HepG2 (cell line): ENCODE measurements around the gene HMG20B. TPM values are rescaled to one million over a fixed set of nuclear protein-coding genes. Genes with fewer than 3 reads are reported as not detected.
A peak's percentile ranks its signal among the peaks of the same experiment; 100 is the strongest.

Source experiments
- FOXM1 ChIP-seq: sonication (generic); formaldehyde crosslinking; IDR thresholded peaks from 2 replicates; pipeline ENCODE4 v1.5.0; 2020; ENCODE audit warnings: missing genetic modification reagents
- IRF9 ChIP-seq: sonication (generic); formaldehyde crosslinking; IDR thresholded peaks from 2 replicates; pipeline ENCODE4 v1.8.0; 2022; ENCODE audit warnings: missing genetic modification reagents, mild to moderate bottlenecking, borderline replicate concordance
- KIAA2018 ChIP-seq: sonication (generic); formaldehyde crosslinking; IDR thresholded peaks from 2 replicates; pipeline ENCODE4 v1.5.0; 2020; ENCODE audit warnings: mild to moderate bottlenecking, missing genetic modification reagents, borderline replicate concordance
- KLF6 ChIP-seq: IDR thresholded peaks from 2 replicates; pipeline ENCODE4 v1.8.0; 2016; ENCODE audit warnings: missing biosample characterization, missing genetic modification reagents
- MAF1 ChIP-seq: sonication (generic); formaldehyde crosslinking; IDR thresholded peaks from 2 replicates; pipeline ENCODE4 v1.5.0; 2020; ENCODE audit warnings: missing genetic modification reagents, borderline replicate concordance
- MYC ChIP-seq: sonication (generic); formaldehyde crosslinking; IDR thresholded peaks from 2 replicates; pipeline ENCODE4 v1.9.0; 2021; ENCODE audit warnings: missing genetic modification reagents, borderline replicate concordance
- RBFOX2 ChIP-seq: fragments of 200-400 bp; formaldehyde crosslinking; IDR thresholded peaks from 2 replicates; pipeline ENCODE4 v1.6.1; 2017; ENCODE audit warnings: low read depth, mild to moderate bottlenecking, low read length
- SRSF1 ChIP-seq: fragments of 200-400 bp; formaldehyde crosslinking; optimal IDR thresholded peaks from 2 replicates; pipeline ENCODE3; 2017; ENCODE audit warnings: mild to moderate bottlenecking, low read depth, low read length, moderate library complexity
- TAF1 ChIP-seq: sonication (generic); formaldehyde crosslinking; IDR thresholded peaks from 2 replicates; pipeline ENCODE4 v1.4.0; 2020; ENCODE audit warnings: missing genetic modification reagents
- THAP9 ChIP-seq: sonication (generic); formaldehyde crosslinking; IDR thresholded peaks from 2 replicates; pipeline ENCODE4; 2020; ENCODE audit warnings: missing genetic modification reagents, mild to moderate bottlenecking, borderline replicate concordance
- ZFYVE20 ChIP-seq: sonication (generic); formaldehyde crosslinking; IDR thresholded peaks from 2 replicates; pipeline ENCODE4 v1.8.0; 2023; ENCODE audit warnings: low read depth, mild to moderate bottlenecking, moderate library complexity, missing genetic modification reagents, borderline replicate concordance
- ZNF121 ChIP-seq: sonication (generic); formaldehyde crosslinking; IDR thresholded peaks from 2 replicates; pipeline ENCODE4 v1.5.0; 2020; ENCODE audit warnings: mild to moderate bottlenecking, missing genetic modification reagents
- ZNF263 ChIP-seq: sonication (generic); formaldehyde crosslinking; IDR thresholded peaks from 2 replicates; pipeline ENCODE4 v1.4.0; 2020; ENCODE audit warnings: missing genetic modification reagents
- ZNF546 ChIP-seq: sonication (generic); formaldehyde crosslinking; conservative IDR thresholded peaks from 2 replicates; pipeline ENCODE4 v1.8.1; 2023; ENCODE audit warnings: mild to moderate bottlenecking, missing genetic modification reagents
- ZNF576 ChIP-seq: sonication (generic); formaldehyde crosslinking; IDR thresholded peaks from 2 replicates; pipeline ENCODE4 v1.4.0; 2020; ENCODE audit warnings: mild to moderate bottlenecking, missing genetic modification reagents
- ZNF776 ChIP-seq: sonication (generic); formaldehyde crosslinking; IDR thresholded peaks from 2 replicates; pipeline ENCODE4 v1.4.0; 2020; ENCODE audit warnings: mild to moderate bottlenecking, missing genetic modification reagents
- ZNF891 ChIP-seq: sonication (generic); formaldehyde crosslinking; IDR thresholded peaks from 2 replicates; pipeline ENCODE4 v1.5.0; 2020; ENCODE audit warnings: mild to moderate bottlenecking, missing genetic modification reagents
- polyA plus RNA-seq, 8 experiments: library from polyadenylated mRNA; depleted of rRNA in 3 of 8; stranded (reverse) in 7 of 8; unstranded in 1 of 8; fragments of >200 nt; fragmentation: Illumina TruSeq in 4 of 8; extraction: Trizol in 4 of 8; gene quantifications; 2 replicates each; pipeline versions ENCODE4 v1.2.1 to v1.2.3, GENCODE V29; 2011 to 2016; ENCODE audit warnings: low read depth in 4 of 8, missing spikeins in 1 of 8, mixed read lengths in 1 of 8; ENCODE audit not compliant: insufficient read depth in 1 of 8
- total RNA-seq, 5 experiments: library from RNA; depleted of rRNA; stranded (reverse); fragments of >200 nt; fragmentation: Illumina TruSeq; extraction: Trizol; gene quantifications; 2 replicates each; pipeline ENCODE4 v1.2.3, GENCODE V29; 2016; ENCODE audit warnings: low read depth in 1 of 5

HMG20B gene
- total and polyA plus RNA-seq, 2 of the 13 experiments (the other 11 are each of a cell fraction or from before 2014, with no cell fraction given): 23.9 to 29.2 TPM

- TF ChIP-seq ZNF891 (CRISPR knock-in tag): 0 out of 2 replicates have a peak, but pooled peaks have one; percentile 18
- TF ChIP-seq MAF1 (CRISPR knock-in tag): no peak
- no peak for TF ChIP-seq ZNF576 (CRISPR knock-in tag)
- peak; percentile 98 for TF ChIP-seq ZNF121 (CRISPR knock-in tag)
- no peak for TF ChIP-seq KLF6 (CRISPR knock-in tag)
- TF ChIP-seq MYC (CRISPR knock-in tag): peak; percentile 21; the same call in 1 of the 2 replicates
- no peak for TF ChIP-seq KIAA2018 (CRISPR knock-in tag)
- TF ChIP-seq RBFOX2: peak; percentile 54
- TF ChIP-seq SRSF1: peak; percentile 45
- TF ChIP-seq FOXM1 (CRISPR knock-in tag): no peak
- no peak for TF ChIP-seq ZNF263 (CRISPR knock-in tag)
- TF ChIP-seq ZNF776: 0 out of 2 replicates have a peak, but pooled peaks have one; percentile 57
- TF ChIP-seq TAF1 (CRISPR knock-in tag): 0 out of 2 replicates have a peak, but pooled peaks have one; percentile 21
- 0 out of 2 replicates have a peak, but pooled peaks have one; percentile 50 for TF ChIP-seq ZNF546 (CRISPR knock-in tag)
- TF ChIP-seq ZFYVE20: no peak
- TF ChIP-seq THAP9 (CRISPR knock-in tag): 0 out of 2 replicates have a peak, but pooled peaks have one; percentile 29
- 0 out of 2 replicates have a peak, but pooled peaks have one; percentile 46 for TF ChIP-seq IRF9 (CRISPR knock-in tag)
Measured at GRCh38 chr19:3573162-3573857, 566 bp downstream of the HMG20B start (continued).
